Measurements from ENCODE around the gene HMOX1.
"Not testable (repeated sequence)": the region's sequence is repeated elsewhere in the genome, so short reads cannot be mapped to it uniquely, and the experiment has no call there.

HMOX1 gene

GRCh38 chr22:35436421-35436820 is 55.5 kb downstream of the HMOX1 start:
- H3K9me3 Mint-ChIP-seq = peaks cover 4% of the 10 kb centered on the region
- H3K4me3 Mint-ChIP-seq = no peak overlapping the region
- no peaks in the 10 kb centered on the region for H3K27me3 Mint-ChIP-seq (ENCODE audit: low read depth)
- H3K27ac Mint-ChIP-seq = no peak overlapping the region
- peaks cover 60% of the 10 kb centered on the region for H3K36me3 Mint-ChIP-seq (ENCODE audit: low read depth)
- H3K4me1 Mint-ChIP-seq (ENCODE audit: low read depth) = no peaks in the 10 kb centered on the region

- Mint-ChIP-seq H3K27me3 (ENCODE audit: low read depth) (no peaks in the 10 kb centered on the region), H3K9me3 (peaks cover 4% of the 10 kb centered on the region), H3K27ac (no peak overlapping the region), H3K4me1 (ENCODE audit: low read depth) (no peaks in the 10 kb centered on the region), H3K36me3 (ENCODE audit: low read depth) (peaks cover 54% of the 10 kb centered on the region), H3K4me3 (no peak overlapping the region)
Observed at GRCh38 chr22:35437049-35437448, 56.2 kb downstream of the HMOX1 start.

GRCh38 chr22:35438673-35439364 is 57.9 kb downstream of the HMOX1 start:
- peaks cover 40% of the 10 kb centered on the region for H3K36me3 Mint-ChIP-seq (ENCODE audit: low read depth)
- H3K9me3 Mint-ChIP-seq; H3K27me3 Mint-ChIP-seq (ENCODE audit: low read depth); H3K27ac Mint-ChIP-seq; H3K4me1 Mint-ChIP-seq (ENCODE audit: low read depth); H3K4me3 Mint-ChIP-seq: not testable (repeated sequence)

- no peaks in the 10 kb centered on the region for H3K27me3 Mint-ChIP-seq (ENCODE audit: low read depth)
- no peaks in the 10 kb centered on the region for H3K9me3 Mint-ChIP-seq
- H3K4me1 Mint-ChIP-seq (ENCODE audit: low read depth) = no peaks in the 10 kb centered on the region
- H3K36me3 Mint-ChIP-seq (ENCODE audit: low read depth) = peaks cover 38% of the 10 kb centered on the region
- H3K27ac Mint-ChIP-seq = no peak overlapping the region
- H3K4me3 Mint-ChIP-seq = no peak overlapping the region
Observed at GRCh38 chr22:35439365-35439717, 58.4 kb downstream of the HMOX1 start.

GRCh38 chr22:35440129-35440528 is 59.2 kb downstream of the HMOX1 start:
- Mint-ChIP-seq H3K4me1 (ENCODE audit: low read depth) (no peaks in the 10 kb centered on the region), H3K27me3 (ENCODE audit: low read depth) (no peaks in the 10 kb centered on the region), H3K4me3 (no peak overlapping the region), H3K36me3 (ENCODE audit: low read depth) (peaks cover 31% of the 10 kb centered on the region), H3K9me3 (no peaks in the 10 kb centered on the region), H3K27ac (no peak overlapping the region)

GRCh38 chr22:35441489-35442100 is 60.7 kb downstream of the HMOX1 start:
- H3K36me3 Mint-ChIP-seq (ENCODE audit: low read depth) = peaks cover 27% of the 10 kb centered on the region
- no peaks in the 10 kb centered on the region for H3K27me3 Mint-ChIP-seq (ENCODE audit: low read depth)
- H3K27ac Mint-ChIP-seq = no peak overlapping the region
- no peak overlapping the region for H3K4me3 Mint-ChIP-seq
- no peaks in the 10 kb centered on the region for H3K9me3 Mint-ChIP-seq
- no peaks in the 10 kb centered on the region for H3K4me1 Mint-ChIP-seq (ENCODE audit: low read depth)

GRCh38 chr22:35442471-35442870 is 61.6 kb downstream of the HMOX1 start:
- H3K27ac Mint-ChIP-seq = no peak overlapping the region
- H3K9me3 Mint-ChIP-seq = no peaks in the 10 kb centered on the region
- no peaks in the 10 kb centered on the region for H3K4me1 Mint-ChIP-seq (ENCODE audit: low read depth)
- no peak overlapping the region for H3K4me3 Mint-ChIP-seq
- H3K27me3 Mint-ChIP-seq (ENCODE audit: low read depth) = no peaks in the 10 kb centered on the region
- H3K36me3 Mint-ChIP-seq (ENCODE audit: low read depth) = peaks cover 22% of the 10 kb centered on the region

GRCh38 chr22:35443338-35443737 is 62.4 kb downstream of the HMOX1 start:
- no peak overlapping the region for H3K4me3 Mint-ChIP-seq
- peaks cover 16% of the 10 kb centered on the region for H3K36me3 Mint-ChIP-seq (ENCODE audit: low read depth)
- H3K4me1 Mint-ChIP-seq (ENCODE audit: low read depth) = peaks cover 4% of the 10 kb centered on the region
- H3K9me3 Mint-ChIP-seq = no peaks in the 10 kb centered on the region
- H3K27me3 Mint-ChIP-seq (ENCODE audit: low read depth) = no peaks in the 10 kb centered on the region
- no peak overlapping the region for H3K27ac Mint-ChIP-seq

All from T-helper 1 cell treated with Interleukin-12 subunit alpha and Interleukin-12 subunit beta and Interleukin-4 antibody, amounts not matched to agents 30 μg/mL and 1 μg/mL, for 36 hours (primary cell).